B cell (primary cell): ENCODE data around the gene EGFL8.

Experiments
- EZH2 ChIP-seq: IDR thresholded peaks from 2 replicates; pipeline ENCODE4 v1.6.1; 2012; ENCODE audit warnings: borderline replicate concordance, low read depth, mild to moderate bottlenecking, moderate library complexity, low read length; ENCODE audit not compliant: insufficient read depth, poor library complexity, severe bottlenecking
- TF ChIP-seq, protein P1 (sequence below): fragments of 200-600 bp; IDR thresholded peaks from one replicate; pipeline ENCODE4 v1.8.0; 2022; ENCODE audit warnings: antibody characterized with exemption, mild to moderate bottlenecking

DNA sequence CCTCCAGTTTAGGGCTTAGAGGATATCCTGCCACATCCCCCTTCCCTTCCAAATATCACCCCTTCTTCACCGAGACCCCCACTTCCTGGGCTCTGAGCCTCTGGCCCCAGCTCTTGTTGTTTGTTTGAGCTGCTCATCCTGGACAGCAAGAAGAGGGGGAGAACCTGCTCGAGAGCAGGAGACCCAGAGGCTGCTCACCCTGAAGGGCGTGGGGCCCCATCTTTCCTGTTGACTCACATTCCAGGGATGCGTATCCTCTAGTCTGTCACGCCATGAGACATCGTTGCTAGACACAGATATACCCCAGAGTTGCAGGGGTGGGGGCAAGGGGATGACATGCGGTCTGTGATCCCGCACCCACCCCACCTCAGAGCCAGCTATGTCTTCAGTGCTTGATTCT is 49.6 kb upstream of the EGFL8 start:
- TF ChIP-seq, protein P1, sequence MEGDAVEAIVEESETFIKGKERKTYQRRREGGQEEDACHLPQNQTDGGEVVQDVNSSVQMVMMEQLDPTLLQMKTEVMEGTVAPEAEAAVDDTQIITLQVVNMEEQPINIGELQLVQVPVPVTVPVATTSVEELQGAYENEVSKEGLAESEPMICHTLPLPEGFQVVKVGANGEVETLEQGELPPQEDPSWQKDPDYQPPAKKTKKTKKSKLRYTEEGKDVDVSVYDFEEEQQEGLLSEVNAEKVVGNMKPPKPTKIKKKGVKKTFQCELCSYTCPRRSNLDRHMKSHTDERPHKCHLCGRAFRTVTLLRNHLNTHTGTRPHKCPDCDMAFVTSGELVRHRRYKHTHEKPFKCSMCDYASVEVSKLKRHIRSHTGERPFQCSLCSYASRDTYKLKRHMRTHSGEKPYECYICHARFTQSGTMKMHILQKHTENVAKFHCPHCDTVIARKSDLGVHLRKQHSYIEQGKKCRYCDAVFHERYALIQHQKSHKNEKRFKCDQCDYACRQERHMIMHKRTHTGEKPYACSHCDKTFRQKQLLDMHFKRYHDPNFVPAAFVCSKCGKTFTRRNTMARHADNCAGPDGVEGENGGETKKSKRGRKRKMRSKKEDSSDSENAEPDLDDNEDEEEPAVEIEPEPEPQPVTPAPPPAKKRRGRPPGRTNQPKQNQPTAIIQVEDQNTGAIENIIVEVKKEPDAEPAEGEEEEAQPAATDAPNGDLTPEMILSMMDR: no peak
- TF ChIP-seq EZH2: no peak
